Natural killer cell (primary cell): ENCODE data around the gene POU2F2. TPM values are rescaled to one million over a fixed set of nuclear protein-coding genes. Genes with fewer than 3 reads are reported as not detected.

Experiments used
- ATAC-seq, 3 donors: fragments of 150-1000 bp in 2 of 3; fragments of 200-7000 bp in 1 of 3; cut with Tn5 transposase; 1 replicate in 1 of 3; 2 replicates in 2 of 3; pipeline ENCODE4 v1.10.0; 2021; ENCODE audit warnings: mild to moderate bottlenecking in 2 of 3, moderate library complexity in 2 of 3
- DNase-seq, 2 donors: peaks; one replicate each; pipeline versions ENCODE4 v3.0.0 to v3.0.0-alpha.2; 2013 to 2021; ENCODE audit warnings: mixed read lengths in 1 of 2
- H3K27ac ChIP-seq: one replicate; pipeline ENCODE4 v1.5.1; 2013; ENCODE audit warnings: mild to moderate bottlenecking, low read length
- H3K27me3 ChIP-seq: one replicate; pipeline ENCODE4 v1.6.1; 2013; ENCODE audit warnings: low read length; ENCODE audit not compliant: control insufficient read depth, insufficient read depth
- H3K36me3 ChIP-seq: one replicate; pipeline ENCODE4 v1.6.1; 2013; ENCODE audit warnings: low read length; ENCODE audit not compliant: control insufficient read depth, insufficient read depth
- H3K4me1 ChIP-seq: one replicate; pipeline ENCODE4 v1.6.1; 2013; ENCODE audit warnings: low read length; ENCODE audit not compliant: control insufficient read depth, insufficient read depth
- H3K4me3 ChIP-seq: one replicate; pipeline ENCODE4 v1.5.1; 2013; ENCODE audit warnings: low read length
- H3K9me3 ChIP-seq: one replicate; pipeline ENCODE4 v1.6.1; 2013; ENCODE audit warnings: low read length; ENCODE audit not compliant: control insufficient read depth, insufficient read depth
- H3K27ac Mint-ChIP-seq, 2 donors: one replicate each; pipeline ENCODE4 v1.8.0; 2022; ENCODE audit warnings: mild to moderate bottlenecking in 2 of 2, mixed read lengths in 2 of 2, moderate library complexity in 1 of 2
- H3K27me3 Mint-ChIP-seq, 2 donors: one replicate each; pipeline ENCODE4 v1.8.0; 2022; ENCODE audit warnings: low read depth in 2 of 2, mixed read lengths in 2 of 2
- H3K36me3 Mint-ChIP-seq: one replicate; pipeline ENCODE4 v1.8.0; 2022; ENCODE audit warnings: mixed read lengths
- H3K4me1 Mint-ChIP-seq, 2 donors: one replicate each; pipeline ENCODE4 v1.8.0; 2022; ENCODE audit warnings: mixed read lengths in 2 of 2
- H3K4me3 Mint-ChIP-seq: one replicate; pipeline ENCODE4 v1.8.0; 2022; ENCODE audit warnings: mild to moderate bottlenecking, moderate library complexity, mixed read lengths
- H3K9me3 Mint-ChIP-seq, 2 donors: one replicate each; pipeline ENCODE4 v1.8.0; 2022; ENCODE audit warnings: mixed read lengths in 2 of 2
- WGBS: methylation state at CpG from one replicate; pipeline ENCODE4 v1.1.7; 2013; ENCODE audit warnings: missing lambda C conversion rate; ENCODE audit not compliant: insufficient coverage; 5-methylcytosine and 5-hydroxymethylcytosine counted together
- intact Hi-C: fragments of 100-400 bp; cut with micrococcal nuclease; formaldehyde crosslinking; loops from one replicate; pipeline ENCODE4 v1.14.2; 2022
- total RNA-seq, 4 donors: library from RNA; stranded (reverse); fragments of 120-200 nt in 1 of 4; gene quantifications; one replicate each; pipeline versions ENCODE4 v1.2.3 to v1.2.4, GENCODE V29; 2013 to 2022
- TF ChIP-seq, protein P1 (sequence below): fragments of 200-600 bp; IDR thresholded peaks from one replicate; pipeline ENCODE4 v1.8.0; 2022; ENCODE audit warnings: antibody characterized with exemption

Gene POU2F2
- total RNA-seq, 3 donors from 2014 or later (not counting 1 experiment from before 2014, with no cell fraction given) = 27.3 to 40.8 (median 29.3) TPM

DNA sequence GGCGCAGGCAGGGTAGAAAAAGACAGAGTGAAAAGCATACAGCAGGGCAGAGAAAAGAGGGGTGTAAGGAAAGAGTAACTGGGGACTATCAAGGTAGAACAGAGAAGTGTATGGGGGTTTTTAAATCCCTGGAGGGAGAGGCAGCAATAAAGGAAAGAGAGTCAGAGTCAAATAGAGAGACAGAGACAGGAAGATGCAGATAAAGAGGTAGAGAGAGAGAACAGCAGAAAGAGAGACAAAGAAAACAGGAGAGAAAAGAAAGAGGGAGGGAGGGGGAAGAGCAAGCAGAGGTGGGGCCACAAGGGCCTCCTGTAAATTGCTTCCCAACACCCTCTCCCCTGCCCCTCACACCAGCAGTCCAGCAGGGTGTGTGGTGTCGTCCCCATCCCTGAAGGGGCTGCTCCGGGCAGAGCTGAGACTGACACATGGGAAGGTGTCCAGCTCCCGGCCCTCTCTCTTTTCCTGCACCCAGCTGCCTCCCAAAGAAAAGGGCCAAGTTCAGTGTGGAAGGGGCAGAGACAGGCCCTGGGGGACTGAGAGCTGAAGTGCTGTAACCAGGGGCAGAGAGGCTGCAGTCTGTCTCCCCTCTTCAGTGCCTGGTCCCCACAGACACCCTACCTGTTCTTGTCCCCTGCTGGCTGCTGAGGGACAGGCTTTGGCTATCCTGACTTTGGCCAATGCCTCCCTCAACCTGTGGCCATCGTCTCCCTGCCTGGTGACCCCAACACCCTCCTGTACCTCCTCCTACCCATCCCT is 17.4 kb upstream of the POU2F2 start:
- TF ChIP-seq, protein P1, sequence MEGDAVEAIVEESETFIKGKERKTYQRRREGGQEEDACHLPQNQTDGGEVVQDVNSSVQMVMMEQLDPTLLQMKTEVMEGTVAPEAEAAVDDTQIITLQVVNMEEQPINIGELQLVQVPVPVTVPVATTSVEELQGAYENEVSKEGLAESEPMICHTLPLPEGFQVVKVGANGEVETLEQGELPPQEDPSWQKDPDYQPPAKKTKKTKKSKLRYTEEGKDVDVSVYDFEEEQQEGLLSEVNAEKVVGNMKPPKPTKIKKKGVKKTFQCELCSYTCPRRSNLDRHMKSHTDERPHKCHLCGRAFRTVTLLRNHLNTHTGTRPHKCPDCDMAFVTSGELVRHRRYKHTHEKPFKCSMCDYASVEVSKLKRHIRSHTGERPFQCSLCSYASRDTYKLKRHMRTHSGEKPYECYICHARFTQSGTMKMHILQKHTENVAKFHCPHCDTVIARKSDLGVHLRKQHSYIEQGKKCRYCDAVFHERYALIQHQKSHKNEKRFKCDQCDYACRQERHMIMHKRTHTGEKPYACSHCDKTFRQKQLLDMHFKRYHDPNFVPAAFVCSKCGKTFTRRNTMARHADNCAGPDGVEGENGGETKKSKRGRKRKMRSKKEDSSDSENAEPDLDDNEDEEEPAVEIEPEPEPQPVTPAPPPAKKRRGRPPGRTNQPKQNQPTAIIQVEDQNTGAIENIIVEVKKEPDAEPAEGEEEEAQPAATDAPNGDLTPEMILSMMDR = no peak
- Mint-ChIP-seq H3K9me3 (no peaks in the 10 kb centered on the region), H3K4me3 (no peak overlapping the region), H3K27ac (no peak overlapping the region), H3K36me3 (no peaks in the 10 kb centered on the region), H3K27me3 (peaks cover 0 to 18% of the 10 kb centered on the region in 2 donors), H3K4me1 (peaks cover 6 to 19% of the 10 kb centered on the region in 2 donors)
- Histone ChIP-seq H3K36me3 (no peaks in the 10 kb centered on the region), H3K27me3 (no peaks in the 10 kb centered on the region), H3K4me3 (no peak overlapping the region), H3K4me1 (peaks cover 21% of the 10 kb centered on the region), H3K9me3 (no peaks in the 10 kb centered on the region), H3K27ac (no peak overlapping the region)
- 88% methylated on average over 5 of the region's 5 CpGs for WGBS
- intact Hi-C loops = no loop called here
- DNase-seq = no peak
- ATAC-seq = no peak

DNA sequence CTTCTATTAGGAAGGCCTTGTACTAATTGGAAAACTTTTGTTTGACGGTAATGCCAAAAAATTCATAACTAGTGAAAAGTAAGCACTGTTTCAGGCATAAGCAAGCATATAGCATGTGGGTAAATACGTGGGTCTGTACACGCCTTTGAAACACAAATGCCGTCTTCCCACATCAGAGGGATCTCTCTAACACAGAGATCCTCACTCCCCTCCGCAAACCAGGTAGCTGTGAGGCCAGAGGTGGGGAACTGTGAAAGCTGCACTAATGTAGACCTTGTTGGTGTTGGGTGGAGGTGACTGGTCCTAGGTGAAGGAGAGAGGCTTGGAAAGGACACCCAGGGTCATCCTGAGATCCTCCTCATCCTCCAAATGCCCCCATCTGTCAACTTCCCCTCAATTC is 16.0 kb upstream of the POU2F2 start:
- H3K36me3 Mint-ChIP-seq = no peaks in the 10 kb centered on the region
- peaks cover 0 to 10% of the 10 kb centered on the region in 2 donors for H3K27me3 Mint-ChIP-seq
- H3K4me1 Mint-ChIP-seq = peaks cover 0 to 19% of the 10 kb centered on the region in 2 donors
- Histone ChIP-seq H3K4me1 (peaks cover 9% of the 10 kb centered on the region), H3K9me3 (no peaks in the 10 kb centered on the region), H3K4me3 (no peak overlapping the region), H3K27ac (no peak overlapping the region), H3K27me3 (no peaks in the 10 kb centered on the region), H3K36me3 (no peaks in the 10 kb centered on the region)
- TF ChIP-seq, protein P1 = no peak
- ATAC-seq = no peak
- no peaks in the 10 kb centered on the region for H3K9me3 Mint-ChIP-seq
- 85% methylated on average over 4 of the region's 5 CpGs for WGBS
- intact Hi-C loops = no loop called here
- H3K4me3 Mint-ChIP-seq = no peak overlapping the region
- peak in 1 of 2 donors; percentile 59 for DNase-seq
- no peak overlapping the region for H3K27ac Mint-ChIP-seq

DNA sequence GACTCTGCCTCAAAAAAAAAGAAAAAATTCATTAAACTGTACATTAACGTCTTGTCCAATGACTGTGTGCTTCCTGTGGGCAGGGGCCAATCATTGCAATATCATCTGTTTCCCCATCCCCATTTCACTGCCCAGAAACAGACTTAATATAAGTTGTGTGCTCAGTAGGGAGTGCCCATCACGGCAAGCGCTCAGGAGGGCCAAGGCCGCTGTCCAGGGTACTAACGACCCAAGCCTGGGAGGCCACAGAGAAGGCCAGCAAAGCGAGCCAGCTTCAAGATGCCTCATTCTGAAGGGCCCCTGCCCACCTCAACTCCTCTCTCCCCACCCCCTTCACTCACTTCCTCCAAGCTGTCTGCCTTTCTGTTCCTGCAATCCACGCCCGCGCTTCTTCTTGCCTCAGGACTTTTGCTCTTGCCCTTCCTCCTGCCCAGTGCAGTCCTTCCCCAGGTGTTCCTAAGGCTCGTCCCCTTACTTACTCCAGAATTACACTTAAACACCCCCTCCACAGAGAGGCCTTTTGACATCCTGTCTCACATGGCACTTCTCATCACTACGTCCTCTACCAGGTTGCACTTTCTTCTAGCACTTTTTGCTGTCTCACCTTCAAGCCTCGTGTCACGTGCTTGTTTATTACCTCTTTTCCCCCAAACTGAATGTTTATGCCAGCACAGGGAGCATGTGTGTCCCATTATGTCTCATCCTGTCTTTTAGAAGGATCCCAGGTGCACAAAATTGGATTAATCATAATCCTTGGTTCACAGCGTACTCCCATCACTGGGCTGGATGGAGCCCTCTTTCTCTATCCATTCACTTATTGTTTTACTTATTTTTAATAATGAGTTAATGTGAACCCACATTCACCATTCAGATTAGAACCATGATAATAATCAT is 11.3 kb upstream of the POU2F2 start:
- no peak overlapping the region for H3K27ac ChIP-seq
- Mint-ChIP-seq H3K27me3 (peaks cover 0 to 4% of the 10 kb centered on the region in 2 donors), H3K27ac (no peak overlapping the region), H3K4me3 (no peak overlapping the region), H3K4me1 (peaks cover 10 to 11% of the 10 kb centered on the region in 2 donors), H3K9me3 (no peaks in the 10 kb centered on the region), H3K36me3 (no peaks in the 10 kb centered on the region)
- no peaks in the 10 kb centered on the region for H3K36me3 ChIP-seq
- H3K9me3 ChIP-seq = no peaks in the 10 kb centered on the region
- no peak overlapping the region for H3K4me3 ChIP-seq
- H3K4me1 ChIP-seq = peaks cover 9% of the 10 kb centered on the region
- H3K27me3 ChIP-seq = no peaks in the 10 kb centered on the region
- TF ChIP-seq, protein P1 = no peak
- DNase-seq = no peak
- ATAC-seq = no peak
- intact Hi-C loops = no loop called here
- 91% methylated on average over 14 of the region's 14 CpGs for WGBS
